ENCODE results near the gene NEK2. TPM values are rescaled to one million over a fixed set of nuclear protein-coding genes. Genes with fewer than 3 reads are reported as not detected.
"Not testable (repeated sequence)": the region's sequence is repeated elsewhere in the genome, so short reads cannot be mapped to it uniquely, and the experiment has no call there.

Gene NEK2
- total RNA-seq, 3 donors from 2014 or later, result 1.2 to 2.0 (median 2.0) TPM

- no peak for DNase-seq
- H3K9me3 Mint-ChIP-seq, result no peaks in the 10 kb centered on the region
- no peak for ATAC-seq
- no peak overlapping the region for H3K4me3 Mint-ChIP-seq
- no peaks in the 10 kb centered on the region for H3K36me3 Mint-ChIP-seq (ENCODE audit: insufficient read depth)
- peaks cover 2% of the 10 kb centered on the region for H3K27me3 Mint-ChIP-seq (ENCODE audit: low read depth)
- H3K4me1 Mint-ChIP-seq (ENCODE audit: low read depth), result peaks cover under 1% of the 10 kb centered on the region
Measured at GRCh38 chr1:211704543-211704942, 29.1 kb upstream of the NEK2 start.

DNA sequence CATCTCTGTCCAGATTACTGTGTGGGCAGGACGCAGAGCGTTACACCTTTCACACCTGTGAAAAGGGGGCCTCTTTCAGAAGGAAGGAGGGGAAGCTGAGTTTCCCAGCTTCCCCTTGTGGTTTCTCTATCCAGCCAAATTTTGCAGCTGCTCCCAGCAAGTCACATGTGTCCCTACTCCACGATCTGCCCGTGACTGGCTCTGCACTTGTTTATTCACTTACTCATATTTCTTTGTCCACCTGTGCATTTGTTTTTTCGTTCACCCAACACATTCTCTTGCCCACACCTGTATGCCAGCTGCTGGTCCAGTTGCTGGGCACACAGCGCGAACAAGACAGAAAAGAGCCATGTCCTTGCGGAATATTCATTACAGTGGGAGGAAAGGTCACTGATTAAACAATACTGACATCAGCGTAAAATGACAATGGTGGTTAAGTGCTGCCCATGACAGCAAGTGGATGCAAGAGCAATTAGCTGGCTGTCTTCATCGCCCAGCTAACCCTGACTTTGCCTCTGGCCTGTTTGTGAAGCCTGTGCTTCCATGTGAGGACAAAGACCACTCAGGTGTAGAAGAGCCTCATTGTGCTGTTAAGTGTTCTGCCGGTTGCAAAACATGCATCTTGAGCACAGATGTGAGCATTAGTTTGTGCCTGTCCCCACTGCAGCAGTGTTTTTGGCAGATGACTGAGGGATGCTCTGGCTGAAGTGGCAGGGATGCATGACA lies 28.6 kb upstream of the NEK2 start:
- Mint-ChIP-seq H3K36me3 (ENCODE audit: insufficient read depth) (no peaks in the 10 kb centered on the region), H3K4me3 (no peak overlapping the region), H3K9me3 (no peaks in the 10 kb centered on the region), H3K4me1 (ENCODE audit: low read depth) (peaks cover 4% of the 10 kb centered on the region), H3K27me3 (ENCODE audit: low read depth) (peaks cover 4% of the 10 kb centered on the region)
- DNase-seq (no peak), ATAC-seq (no peak)

- Mint-ChIP-seq H3K4me1 (ENCODE audit: low read depth) (peaks cover 17% of the 10 kb centered on the region), H3K36me3 (ENCODE audit: insufficient read depth) (no peaks in the 10 kb centered on the region), H3K9me3 (no peaks in the 10 kb centered on the region), H3K27me3 (ENCODE audit: low read depth) (peaks cover 4% of the 10 kb centered on the region), H3K4me3 (no peak overlapping the region)
- DNase-seq (no peak), ATAC-seq (no peak)
Measured at GRCh38 chr1:211701733-211702132, 26.3 kb upstream of the NEK2 start.

DNA sequence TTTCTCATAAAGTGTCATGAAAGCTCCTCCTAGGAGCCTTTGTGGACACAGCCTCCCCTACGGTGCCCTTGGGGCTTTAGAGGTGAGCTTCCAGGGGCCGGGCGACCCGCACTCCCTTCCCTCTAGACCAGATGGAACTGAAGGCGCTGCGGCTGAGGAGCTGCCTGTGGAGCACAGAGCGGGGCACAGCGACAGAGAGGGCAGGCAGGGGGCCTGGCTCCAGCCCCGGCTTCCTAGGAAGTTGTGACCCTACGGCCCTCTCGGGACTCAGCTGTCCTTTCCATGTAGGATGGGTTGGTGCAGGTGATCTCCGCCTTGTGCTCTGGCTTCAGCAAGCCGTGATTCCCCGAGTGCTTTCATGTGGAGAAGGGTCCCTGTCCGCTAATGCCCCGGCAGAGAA lies 23.6 kb upstream of the NEK2 start:
- DNase-seq (no peak), ATAC-seq (no peak)
- no peak overlapping the region for H3K4me3 Mint-ChIP-seq
- no peaks in the 10 kb centered on the region for H3K36me3 Mint-ChIP-seq (ENCODE audit: insufficient read depth)
- peaks cover 4% of the 10 kb centered on the region for H3K27me3 Mint-ChIP-seq (ENCODE audit: low read depth)
- H3K4me1 Mint-ChIP-seq (ENCODE audit: low read depth), result peaks cover 29% of the 10 kb centered on the region
- H3K9me3 Mint-ChIP-seq, result no peaks in the 10 kb centered on the region

DNA sequence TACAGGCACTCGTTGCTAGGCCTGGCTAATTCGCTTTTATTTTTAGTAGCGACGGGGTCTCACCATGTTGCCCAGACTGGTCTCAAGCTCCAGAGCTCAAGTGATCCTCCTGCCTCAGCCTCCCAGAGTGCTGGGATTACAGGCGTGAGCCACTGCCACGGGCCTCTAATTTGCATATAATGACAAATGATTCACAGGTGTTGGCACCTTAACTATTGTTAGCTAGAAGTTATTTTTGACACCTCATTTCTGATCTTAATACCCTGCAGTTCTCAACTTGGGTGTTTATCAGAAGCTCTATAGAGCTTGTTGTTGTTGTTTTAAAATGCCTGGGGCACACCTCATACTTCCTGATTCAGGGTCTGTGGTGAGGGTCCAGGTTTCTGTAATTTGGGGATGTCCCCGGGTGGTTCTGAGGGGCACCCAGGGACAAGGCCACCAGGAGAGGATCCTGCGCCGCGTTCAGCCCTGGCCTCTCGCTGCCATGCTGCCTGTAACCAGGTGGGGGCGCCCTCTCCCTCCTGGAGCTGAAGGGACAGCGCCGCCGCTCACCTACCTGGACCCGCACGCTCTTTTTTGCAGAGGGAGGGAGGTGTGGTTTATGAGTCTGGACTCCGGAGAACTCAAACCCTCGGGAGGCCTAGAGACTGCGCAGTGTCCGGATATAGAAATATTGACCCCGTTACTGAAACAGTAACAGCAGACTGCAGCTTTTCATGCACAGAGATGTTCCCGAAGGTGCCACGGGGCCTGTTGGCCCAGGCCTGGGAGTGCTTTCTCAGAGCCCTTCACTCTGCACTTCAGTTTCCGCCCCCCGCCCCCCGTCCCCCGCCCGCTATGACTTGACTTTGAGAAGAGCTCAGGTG lies 23.0 kb upstream of the NEK2 start:
- DNase-seq (peak; percentile 77), ATAC-seq (peak; percentile 92 to 97)
- peak overlapping the region; percentile 56 for H3K4me3 Mint-ChIP-seq
- no peaks in the 10 kb centered on the region for H3K9me3 Mint-ChIP-seq
- peaks cover 29% of the 10 kb centered on the region for H3K4me1 Mint-ChIP-seq (ENCODE audit: low read depth)
- no peaks in the 10 kb centered on the region for H3K36me3 Mint-ChIP-seq (ENCODE audit: insufficient read depth)
- H3K27me3 Mint-ChIP-seq (ENCODE audit: low read depth), result peaks cover 4% of the 10 kb centered on the region

GRCh38 chr1:211697356-211697755 lies 21.9 kb upstream of the NEK2 start:
- Mint-ChIP-seq H3K36me3 (ENCODE audit: insufficient read depth) (no peaks in the 10 kb centered on the region), H3K4me1 (ENCODE audit: low read depth) (peaks cover 29% of the 10 kb centered on the region), H3K4me3 (no peak overlapping the region), H3K9me3 (no peaks in the 10 kb centered on the region), H3K27me3 (ENCODE audit: low read depth) (peaks cover 4% of the 10 kb centered on the region)
- DNase-seq, result no peak
- ATAC-seq, result no peak

- Mint-ChIP-seq H3K36me3 (ENCODE audit: insufficient read depth) (no peaks in the 10 kb centered on the region), H3K4me3 (no peak overlapping the region), H3K4me1 (ENCODE audit: low read depth) (peaks cover 29% of the 10 kb centered on the region), H3K27me3 (ENCODE audit: low read depth) (peaks cover 4% of the 10 kb centered on the region), H3K9me3 (no peaks in the 10 kb centered on the region)
- ATAC-seq (peak in 1 of 2 donors; percentile 23), DNase-seq (no peak)
Measured at GRCh38 chr1:211695135-211695816, 19.9 kb upstream of the NEK2 start.

- DNase-seq; H3K36me3 Mint-ChIP-seq (ENCODE audit: insufficient read depth); ATAC-seq; H3K4me3 Mint-ChIP-seq; H3K9me3 Mint-ChIP-seq; H3K27me3 Mint-ChIP-seq (ENCODE audit: low read depth): not testable (repeated sequence)
- H3K4me1 Mint-ChIP-seq (ENCODE audit: low read depth), result peaks cover 25% of the 10 kb centered on the region
Measured at GRCh38 chr1:211693911-211694310, 18.5 kb upstream of the NEK2 start.

DNA sequence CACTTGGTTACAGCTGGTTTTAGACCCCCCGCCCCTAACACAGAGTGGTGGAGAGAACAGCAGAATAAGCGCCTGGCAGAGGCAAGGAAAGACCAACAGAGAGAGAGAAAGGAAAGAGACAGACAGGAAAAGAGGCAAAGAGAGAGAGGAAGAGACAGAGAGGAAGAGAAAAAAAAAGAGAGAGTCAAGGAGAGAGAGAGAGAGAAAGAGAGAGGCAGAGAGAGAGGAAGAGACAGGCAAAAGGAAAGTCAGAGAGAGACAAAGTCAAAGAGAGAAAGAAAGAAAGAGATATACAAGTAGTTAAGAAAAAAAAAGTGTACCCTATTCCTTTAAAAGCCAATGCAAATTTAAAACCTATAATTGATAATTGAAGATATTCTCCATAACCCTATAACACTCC lies 13.0 kb upstream of the NEK2 start:
- Mint-ChIP-seq H3K4me3 (no peak overlapping the region), H3K9me3 (no peaks in the 10 kb centered on the region), H3K36me3 (ENCODE audit: insufficient read depth) (no peaks in the 10 kb centered on the region), H3K27me3 (ENCODE audit: low read depth) (no peaks in the 10 kb centered on the region), H3K4me1 (ENCODE audit: low read depth) (peaks cover 16% of the 10 kb centered on the region)
- no peak for DNase-seq
- ATAC-seq, result no peak

- Mint-ChIP-seq H3K27me3 (ENCODE audit: low read depth) (no peaks in the 10 kb centered on the region), H3K9me3 (no peaks in the 10 kb centered on the region), H3K36me3 (ENCODE audit: insufficient read depth) (no peaks in the 10 kb centered on the region), H3K4me3 (peak overlapping the region; percentile 16), H3K4me1 (ENCODE audit: low read depth) (peaks cover 16% of the 10 kb centered on the region)
- DNase-seq (no peak), ATAC-seq (no peak)
Measured at GRCh38 chr1:211687462-211688215, 12.2 kb upstream of the NEK2 start.

DNA sequence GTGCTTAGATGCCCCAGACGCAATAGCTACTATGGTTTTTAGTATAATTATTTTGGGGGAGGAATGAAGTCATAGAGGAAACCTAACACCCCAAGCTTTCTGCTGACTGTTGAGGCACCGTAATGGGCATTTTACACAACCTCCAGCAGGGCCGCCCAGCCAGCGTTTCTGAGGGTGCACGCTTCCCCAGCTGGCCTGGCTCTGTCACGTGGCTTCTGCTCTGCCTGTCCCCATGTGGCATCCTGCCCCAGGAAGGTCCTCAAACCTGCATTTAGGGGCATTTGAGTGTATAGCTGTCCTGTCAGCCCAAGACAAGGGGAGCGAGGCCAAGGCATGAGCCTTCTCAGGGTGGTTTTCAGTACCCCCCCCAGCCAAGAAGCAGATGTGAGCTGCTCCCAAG lies 10.4 kb upstream of the NEK2 start:
- no peak for ATAC-seq

GRCh38 chr1:211684791-211685190 lies 9.4 kb upstream of the NEK2 start:
- Mint-ChIP-seq H3K27me3 (ENCODE audit: low read depth) (no peaks in the 10 kb centered on the region), H3K9me3 (no peaks in the 10 kb centered on the region), H3K4me3 (no peak overlapping the region), H3K36me3 (ENCODE audit: insufficient read depth) (no peaks in the 10 kb centered on the region), H3K4me1 (ENCODE audit: low read depth) (peaks cover 30% of the 10 kb centered on the region)
- ATAC-seq (no peak), DNase-seq (no peak)

More for the DNA sequence above, 10.4 kb upstream of the NEK2 start:
- Mint-ChIP-seq H3K4me3 (no peak overlapping the region), H3K27me3 (ENCODE audit: low read depth) (no peaks in the 10 kb centered on the region), H3K36me3 (ENCODE audit: insufficient read depth) (no peaks in the 10 kb centered on the region), H3K9me3 (no peaks in the 10 kb centered on the region), H3K4me1 (ENCODE audit: low read depth) (peaks cover 26% of the 10 kb centered on the region)
- no peak for DNase-seq

DNA sequence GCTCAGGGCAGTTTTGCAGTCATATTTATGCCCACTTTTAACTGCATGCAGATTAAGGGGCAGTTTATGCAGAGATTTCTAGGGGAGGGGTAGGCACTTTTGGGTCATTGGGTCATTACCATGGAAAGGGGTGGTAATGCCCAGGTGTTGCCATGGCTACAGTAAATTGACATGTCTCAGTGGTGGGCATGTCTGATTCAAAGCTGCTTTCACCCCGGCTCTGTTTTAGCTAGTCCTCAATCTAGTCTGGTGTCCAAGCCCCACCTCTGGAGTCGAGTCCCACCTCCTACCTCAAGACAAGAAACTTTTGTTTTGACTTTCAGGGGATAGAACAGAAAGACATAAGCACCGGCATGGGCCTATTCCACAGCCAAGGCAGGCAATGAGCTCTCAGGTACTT lies 8.9 kb upstream of the NEK2 start:
- Mint-ChIP-seq H3K27me3 (ENCODE audit: low read depth) (no peaks in the 10 kb centered on the region), H3K9me3 (no peaks in the 10 kb centered on the region), H3K36me3 (ENCODE audit: insufficient read depth) (no peaks in the 10 kb centered on the region), H3K4me1 (ENCODE audit: low read depth) (peaks cover 30% of the 10 kb centered on the region), H3K4me3 (no peak overlapping the region)
- DNase-seq, result no peak
- no peak for ATAC-seq

All from activated T-cell treated with anti-CD3 and anti-CD28 coated beads, Interleukin-2, amount 50 U/mL, for 4 hours (primary cell).